Articular chondrocyte of knee joint (primary cell): ENCODE measurements around the gene ADCYAP1R1. TPM values are rescaled to one million over a fixed set of nuclear protein-coding genes. Genes with fewer than 3 reads are reported as not detected.

Experiments used
- small RNA-seq: library from RNA; depleted of rRNA; stranded (forward); fragments of <200 nt; gene quantifications from one replicate; pipeline ENCODE3, GENCODE V24; 2012
- total RNA-seq: library from RNA; depleted of rRNA; stranded (reverse); fragments of >200 nt; gene quantifications from 2 replicates; pipeline ENCODE4 v1.2.3, GENCODE V29; 2012

The ADCYAP1R1 gene
- not detected in 2 replicates for total RNA-seq

DNA sequence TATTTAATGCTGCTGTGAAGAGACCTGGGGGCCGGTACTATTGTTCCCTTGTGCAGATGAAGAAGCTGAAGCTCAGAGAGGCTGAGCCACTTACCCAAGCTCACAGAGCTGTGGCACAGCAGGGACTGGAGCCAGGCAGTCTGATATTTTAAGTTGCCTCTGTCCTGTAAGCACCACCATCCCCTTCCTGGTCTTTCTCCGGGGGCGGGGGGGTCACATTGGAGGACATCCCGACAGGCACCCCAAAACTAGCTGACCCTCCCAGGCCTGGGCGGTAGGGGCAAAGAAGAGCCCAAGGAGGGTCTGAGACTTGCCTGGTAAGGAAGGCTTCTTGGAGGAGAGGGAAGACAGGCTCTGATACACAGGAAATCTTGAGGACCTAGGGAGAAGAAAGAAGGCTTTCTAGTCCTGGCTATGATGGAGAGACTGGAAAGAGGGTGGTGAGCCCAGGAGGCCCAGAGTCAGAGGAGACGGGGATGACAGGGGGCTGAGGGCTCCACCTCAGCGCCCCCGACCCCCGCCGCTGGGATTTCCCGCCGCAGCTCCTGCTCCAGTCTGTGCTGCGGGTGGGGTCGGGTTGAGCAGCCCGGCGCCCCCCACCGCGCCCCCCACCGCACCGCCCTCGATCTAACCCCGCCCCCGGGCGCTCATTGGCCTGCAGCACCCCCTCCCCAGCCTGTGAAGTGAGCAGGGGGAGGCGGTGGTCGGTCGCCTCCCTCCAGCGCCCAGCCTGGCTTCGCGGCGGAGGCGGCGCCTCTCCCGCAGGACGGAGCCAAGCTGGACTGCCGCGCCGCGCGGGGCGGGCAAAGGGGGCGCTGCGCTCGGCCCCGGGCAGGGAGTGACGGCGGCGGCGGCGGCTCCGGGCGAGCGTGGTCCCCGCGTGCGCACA is at the start of gene ADCYAP1R1:
TSS of gene ADCYAP1R1 (plus strand) at position 711 of the 889 bp plus-strand sequence. CDS start 10,957 bp downstream, outside the sequence.

Small RNA genes lying within 50 kb of the gene (small RNA-seq; reads per million reads assigned to genes)
- not detected for gene AC006466.1

Other genes starting within 250 kb of the ADCYAP1R1 start
- gene AQP1, start 140.5 kb upstream of the ADCYAP1R1 start, total RNA-seq = 0.78 and 0.86 TPM in 2 replicates
- not detected in 2 replicates for gene GHRHR, start 88.4 kb upstream of the ADCYAP1R1 start, total RNA-seq